ENCODE measurements around the gene RND3. TPM values are rescaled to one million over a fixed set of nuclear protein-coding genes. Genes with fewer than 3 reads are reported as not detected.

RND3 gene
- total and polyA plus RNA-seq, 2 donors (not counting 1 experiment from before 2014, with no cell fraction given), result not detected

DNA sequence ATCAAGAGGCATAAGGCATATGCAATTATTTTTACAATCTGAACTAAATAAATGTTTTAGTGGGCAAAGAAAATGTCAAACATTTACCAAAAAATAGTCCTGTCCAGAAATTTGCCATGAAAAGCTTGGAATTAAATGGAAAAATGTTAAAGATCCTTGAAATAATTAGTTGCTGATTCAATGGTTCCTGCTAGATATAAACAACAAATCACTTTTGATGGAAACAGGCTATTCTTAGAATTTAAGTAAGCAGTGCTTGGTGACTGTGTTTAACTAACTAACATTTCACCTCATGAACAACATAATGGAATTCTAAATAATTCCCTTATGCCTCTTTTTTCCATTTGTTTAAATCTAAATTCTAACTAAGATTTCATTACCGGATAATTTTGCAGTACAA lies 3.9 kb downstream of the RND3 start:
- ChIA-PET CTCF (no interaction called here), POLR2A (no interaction called here)
- ATAC-seq (ENCODE audit: low read depth), result no peak
- H3K27ac Mint-ChIP-seq, result no peak overlapping the region
- H3K4me2 ChIP-seq (replicated peaks; ENCODE audit: low read depth, low read length, poor library complexity, severe bottlenecking), result no peak overlapping the region
- no peak overlapping the region for H3K9ac ChIP-seq (ENCODE audit: low read length)
- no peak overlapping the region for H2AFZ ChIP-seq (ENCODE audit: insufficient read depth, low read depth, low read length, poor library complexity, severe bottlenecking)
- TF ChIP-seq, protein P1, sequence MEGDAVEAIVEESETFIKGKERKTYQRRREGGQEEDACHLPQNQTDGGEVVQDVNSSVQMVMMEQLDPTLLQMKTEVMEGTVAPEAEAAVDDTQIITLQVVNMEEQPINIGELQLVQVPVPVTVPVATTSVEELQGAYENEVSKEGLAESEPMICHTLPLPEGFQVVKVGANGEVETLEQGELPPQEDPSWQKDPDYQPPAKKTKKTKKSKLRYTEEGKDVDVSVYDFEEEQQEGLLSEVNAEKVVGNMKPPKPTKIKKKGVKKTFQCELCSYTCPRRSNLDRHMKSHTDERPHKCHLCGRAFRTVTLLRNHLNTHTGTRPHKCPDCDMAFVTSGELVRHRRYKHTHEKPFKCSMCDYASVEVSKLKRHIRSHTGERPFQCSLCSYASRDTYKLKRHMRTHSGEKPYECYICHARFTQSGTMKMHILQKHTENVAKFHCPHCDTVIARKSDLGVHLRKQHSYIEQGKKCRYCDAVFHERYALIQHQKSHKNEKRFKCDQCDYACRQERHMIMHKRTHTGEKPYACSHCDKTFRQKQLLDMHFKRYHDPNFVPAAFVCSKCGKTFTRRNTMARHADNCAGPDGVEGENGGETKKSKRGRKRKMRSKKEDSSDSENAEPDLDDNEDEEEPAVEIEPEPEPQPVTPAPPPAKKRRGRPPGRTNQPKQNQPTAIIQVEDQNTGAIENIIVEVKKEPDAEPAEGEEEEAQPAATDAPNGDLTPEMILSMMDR (IDR thresholded peaks at IDR 0.05), result no peak
- no peak for TF ChIP-seq EZH2 (IDR thresholded peaks at IDR 0.05; ENCODE audit: borderline replicate concordance, insufficient read depth, low read depth, low read length, poor library complexity, severe bottlenecking)
- no peak overlapping the region for H3K4me3 Mint-ChIP-seq
- DNase-seq, result no peak
- H3K36me3 ChIP-seq (replicated peaks in 1 of 2; ENCODE audit: control extremely low read depth in 1 of 2, control insufficient read depth in 1 of 2, extremely low read depth in 1 of 2, insufficient read depth in 2 of 2, low read length in 1 of 2), result no peaks in the 10 kb centered on the region
- intact Hi-C loops (cut with micrococcal nuclease), result no loop called here
- no peak overlapping the region for H3K4me3 ChIP-seq (ENCODE audit: control extremely low read depth in 1 of 5, extremely low read depth in 1 of 5, insufficient read depth in 1 of 5, low read depth in 2 of 5, low read length in 4 of 5)
- H3K27ac ChIP-seq (ENCODE audit: low read length in 2 of 2), result no peak overlapping the region
- peaks cover 42% of the 10 kb centered on the region for H3K27me3 Mint-ChIP-seq
- H3K4me1 ChIP-seq (ENCODE audit: control insufficient read depth in 2 of 2, insufficient read depth in 2 of 2, low read length in 2 of 2), result peaks cover 3% of the 10 kb centered on the region in 2 donors
- H3K9me3 ChIP-seq (ENCODE audit: control extremely low read depth in 1 of 3, control insufficient read depth in 2 of 3, insufficient read depth in 1 of 3, low read length in 2 of 3), result peaks cover 0 to 15% (median 0%) of the 10 kb centered on the region in 3 donors
- H3K27me3 ChIP-seq (replicated peaks in 1 of 4; ENCODE audit: control extremely low read depth in 1 of 4, control insufficient read depth in 3 of 4, insufficient read depth in 4 of 4, low read length in 3 of 4), result peaks cover 0 to 23% (median 2%) of the 10 kb centered on the region in 4 experiments
- no peaks in the 10 kb centered on the region for H3K9me3 Mint-ChIP-seq (ENCODE audit: insufficient read depth)
- H3K4me1 Mint-ChIP-seq, result peaks cover 6% of the 10 kb centered on the region
- no peaks in the 10 kb centered on the region for H4K20me1 ChIP-seq (ENCODE audit: control insufficient read depth, insufficient read depth, low read length, poor library complexity, severe bottlenecking)
- H3K79me2 ChIP-seq (ENCODE audit: control insufficient read depth, insufficient read depth, low read length), result no peaks in the 10 kb centered on the region
- no CpG with 5 or more reads among the region's 1 CpG for WGBS (ENCODE audit: insufficient coverage)

DNA sequence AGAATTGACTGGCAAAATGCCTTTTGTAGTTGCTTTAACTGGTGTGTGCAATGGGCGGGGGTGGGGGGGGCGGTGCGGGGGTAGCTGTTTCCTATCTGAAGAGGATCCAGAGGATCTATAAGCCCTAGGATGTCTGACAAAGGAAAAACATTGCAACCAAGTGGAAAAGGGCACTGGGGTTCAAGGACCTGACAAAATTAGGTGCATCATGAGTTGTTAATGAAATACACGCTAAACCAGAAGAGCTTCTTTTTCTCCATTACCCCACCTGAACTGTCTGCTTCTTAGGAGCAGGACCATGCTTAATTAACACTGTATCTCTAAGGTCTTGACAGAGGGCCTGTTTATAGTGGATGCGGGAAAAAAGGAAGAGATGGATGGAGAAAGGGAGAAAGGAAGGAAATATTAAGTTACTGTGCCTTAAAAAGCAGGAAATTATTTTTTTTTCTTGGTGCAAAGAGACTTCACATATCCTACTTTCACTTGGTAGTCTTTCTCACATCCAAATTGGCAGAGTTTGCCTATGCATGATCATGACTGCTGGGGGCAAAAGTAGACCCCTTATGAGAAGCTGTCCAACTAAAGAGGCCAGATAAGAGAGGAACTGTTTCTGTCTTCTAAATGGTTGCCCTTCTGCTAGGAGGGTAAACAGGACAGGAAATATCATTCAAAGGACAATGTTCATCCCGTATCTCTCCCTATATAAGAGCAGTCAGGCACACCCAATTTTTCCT lies 4.6 kb downstream of the RND3 start:
- Histone ChIP-seq H4K20me1 (ENCODE audit: control insufficient read depth, insufficient read depth, low read length, poor library complexity, severe bottlenecking) (no peaks in the 10 kb centered on the region), H3K4me3 (ENCODE audit: control extremely low read depth in 1 of 5, extremely low read depth in 1 of 5, insufficient read depth in 1 of 5, low read depth in 2 of 5, low read length in 4 of 5) (no peak overlapping the region), H3K27me3 (replicated peaks in 1 of 4; ENCODE audit: control extremely low read depth in 1 of 4, control insufficient read depth in 3 of 4, insufficient read depth in 4 of 4, low read length in 3 of 4) (peaks cover 0 to 16% (median 0%) of the 10 kb centered on the region in 4 experiments), H3K4me1 (ENCODE audit: control insufficient read depth in 2 of 2, insufficient read depth in 2 of 2, low read length in 2 of 2) (peaks cover 3% of the 10 kb centered on the region in 2 donors), H3K9ac (ENCODE audit: low read length) (no peak overlapping the region), H3K9me3 (ENCODE audit: control extremely low read depth in 1 of 3, control insufficient read depth in 2 of 3, insufficient read depth in 1 of 3, low read length in 2 of 3) (peaks cover 0 to 15% (median 0%) of the 10 kb centered on the region in 3 donors), H2AFZ (ENCODE audit: insufficient read depth, low read depth, low read length, poor library complexity, severe bottlenecking) (no peak overlapping the region), H3K27ac (ENCODE audit: low read length in 2 of 2) (no peak overlapping the region), H3K79me2 (ENCODE audit: control insufficient read depth, insufficient read depth, low read length) (no peaks in the 10 kb centered on the region), H3K4me2 (replicated peaks; ENCODE audit: low read depth, low read length, poor library complexity, severe bottlenecking) (no peak overlapping the region), H3K36me3 (replicated peaks in 1 of 2; ENCODE audit: control extremely low read depth in 1 of 2, control insufficient read depth in 1 of 2, extremely low read depth in 1 of 2, insufficient read depth in 2 of 2, low read length in 1 of 2) (no peaks in the 10 kb centered on the region)
- no peak overlapping the region for H3K4me3 Mint-ChIP-seq
- WGBS (ENCODE audit: insufficient coverage), result 83% methylated on average over 3 of the region's 6 CpGs
- POLR2A ChIA-PET, result no interaction called here
- H3K9me3 Mint-ChIP-seq (ENCODE audit: insufficient read depth), result no peaks in the 10 kb centered on the region
- DNase-seq (no peak), ATAC-seq (ENCODE audit: low read depth) (no peak)
- TF ChIP-seq, protein P1 (IDR thresholded peaks at IDR 0.05), result no peak
- no peak for TF ChIP-seq EZH2 (IDR thresholded peaks at IDR 0.05; ENCODE audit: borderline replicate concordance, insufficient read depth, low read depth, low read length, poor library complexity, severe bottlenecking)
- H3K27ac Mint-ChIP-seq, result no peak overlapping the region
- CTCF ChIA-PET, result no interaction called here
- intact Hi-C loops (cut with micrococcal nuclease), result no loop called here
- peaks cover 6% of the 10 kb centered on the region for H3K4me1 Mint-ChIP-seq
- H3K27me3 Mint-ChIP-seq, result peaks cover 36% of the 10 kb centered on the region
